ENCODE results near the gene MCF2L. TPM values are rescaled to one million over a fixed set of nuclear protein-coding genes. Genes with fewer than 3 reads are reported as not detected.

The MCF2L gene
- total RNA-seq, 4 donors from 2014 or later = 62.1 to 186 (median 91.3) TPM

- WGBS, 2 donors (ENCODE audit: low coverage in 1 of 2) = 40 to 76% methylated on average over 1 to 7 of the region's 7 CpGs
- Histone ChIP-seq H3K9me3 (no peaks in the 10 kb centered on the region), H3K27ac (no peak overlapping the region), H3K4me1 (no peaks in the 10 kb centered on the region), H3K27me3 (peaks cover 6% of the 10 kb centered on the region), H3K36me3 (no peaks in the 10 kb centered on the region), H3K4me3 (no peak overlapping the region)
- TF ChIP-seq CTCF (IDR thresholded peaks at IDR 0.05) (no peak), POLR2AphosphoS5 (IDR thresholded peaks at IDR 0.05) (no peak), EP300 (IDR thresholded peaks at IDR 0.05; ENCODE audit: low read depth) (no peak), POLR2A (IDR thresholded peaks at IDR 0.05) (no peak)
- in situ Hi-C loops (cut with MboI; ENCODE audit: low pct_ligation_motif_present in 1 of 4, low pct_unique_long_range_greater_than_20kb in 1 of 4, low sequenced_read_pairs in 3 of 4) (no loop called here), intact Hi-C loops (cut with DNase I; ENCODE audit: low total_unique reads) (no loop called here)
- DNase-seq = no peak
Measured at GRCh38 chr13:113048766-113049165, 79.8 kb downstream of the MCF2L start.

GRCh38 chr13:113049521-113049941, 80.5 kb downstream of the MCF2L start:
- no peaks in the 10 kb centered on the region for H3K9me3 ChIP-seq
- intact Hi-C loops (cut with DNase I; ENCODE audit: low total_unique reads) = no loop called here
- H3K4me3 ChIP-seq = no peak overlapping the region
- 79% methylated on average over 13 of the region's 13 CpGs; no CpG with 5 or more reads in 1 of the 2 donors for WGBS, 2 donors (ENCODE audit: low coverage in 1 of 2)
- H3K27me3 ChIP-seq = peaks cover 6% of the 10 kb centered on the region
- in situ Hi-C loops (cut with MboI; ENCODE audit: low pct_ligation_motif_present in 1 of 4, low pct_unique_long_range_greater_than_20kb in 1 of 4, low sequenced_read_pairs in 3 of 4) = no loop called here
- no peaks in the 10 kb centered on the region for H3K4me1 ChIP-seq
- DNase-seq = no peak
- H3K27ac ChIP-seq = no peak overlapping the region
- TF ChIP-seq EP300 (IDR thresholded peaks at IDR 0.05; ENCODE audit: low read depth) (no peak), POLR2A (IDR thresholded peaks at IDR 0.05) (no peak), CTCF (IDR thresholded peaks at IDR 0.05) (no peak)
- H3K36me3 ChIP-seq = no peaks in the 10 kb centered on the region

DNA sequence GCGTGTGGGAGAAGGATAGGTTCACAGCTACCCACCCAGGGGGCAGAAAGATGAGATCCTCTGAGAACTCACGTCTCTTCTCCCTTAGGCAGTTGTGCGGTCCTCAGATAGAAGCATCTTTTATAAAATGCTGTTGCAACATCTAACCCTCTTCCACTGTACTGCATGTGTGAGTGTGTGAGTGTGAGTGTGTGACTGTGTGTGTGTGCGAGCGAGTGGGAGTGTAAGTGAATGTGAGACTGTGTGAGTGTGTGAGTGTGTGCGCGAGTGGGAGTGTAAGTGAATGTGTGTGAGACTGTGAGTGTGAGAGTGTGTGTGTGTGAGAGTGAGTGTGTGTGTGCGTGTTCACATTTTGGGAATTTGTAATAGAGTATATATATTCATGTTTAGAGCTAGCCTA, 81.0 kb downstream of the MCF2L start:
- TF ChIP-seq EP300 (IDR thresholded peaks at IDR 0.05; ENCODE audit: low read depth) = no peak
- Histone ChIP-seq H3K27ac (no peak overlapping the region), H3K27me3 (peaks cover 6% of the 10 kb centered on the region), H3K9me3 (no peaks in the 10 kb centered on the region), H3K36me3 (no peaks in the 10 kb centered on the region), H3K4me1 (no peaks in the 10 kb centered on the region), H3K4me3 (no peak overlapping the region)
- no peak for DNase-seq
- 73 to 86% methylated on average over 1 to 8 of the region's 8 CpGs for WGBS, 2 donors (ENCODE audit: low coverage in 1 of 2)
- in situ Hi-C loops (cut with MboI; ENCODE audit: low pct_ligation_motif_present in 1 of 4, low pct_unique_long_range_greater_than_20kb in 1 of 4, low sequenced_read_pairs in 3 of 4) = no loop called here
- intact Hi-C loops (cut with DNase I; ENCODE audit: low total_unique reads) = no loop called here

GRCh38 chr13:113050734-113051431, 81.9 kb downstream of the MCF2L start:
- Histone ChIP-seq H3K27ac (no peak overlapping the region), H3K9me3 (no peaks in the 10 kb centered on the region), H3K4me1 (no peaks in the 10 kb centered on the region), H3K36me3 (no peaks in the 10 kb centered on the region), H3K4me3 (no peak overlapping the region), H3K27me3 (peaks cover 8% of the 10 kb centered on the region)
- DNase-seq = no peak
- 81% methylated on average over 41 of the region's 48 CpGs; no CpG with 5 or more reads in 1 of the 2 donors for WGBS, 2 donors (ENCODE audit: low coverage in 1 of 2)
- in situ Hi-C loops (cut with MboI; ENCODE audit: low pct_ligation_motif_present in 1 of 4, low pct_unique_long_range_greater_than_20kb in 1 of 4, low sequenced_read_pairs in 3 of 4) (no loop called here), intact Hi-C loops (cut with DNase I; ENCODE audit: low total_unique reads) (no loop called here)
- TF ChIP-seq POLR2A (IDR thresholded peaks at IDR 0.05) (no peak), EP300 (IDR thresholded peaks at IDR 0.05; ENCODE audit: low read depth) (no peak), CTCF (IDR thresholded peaks at IDR 0.05) (no peak), POLR2AphosphoS5 (IDR thresholded peaks at IDR 0.05) (no peak)

DNA sequence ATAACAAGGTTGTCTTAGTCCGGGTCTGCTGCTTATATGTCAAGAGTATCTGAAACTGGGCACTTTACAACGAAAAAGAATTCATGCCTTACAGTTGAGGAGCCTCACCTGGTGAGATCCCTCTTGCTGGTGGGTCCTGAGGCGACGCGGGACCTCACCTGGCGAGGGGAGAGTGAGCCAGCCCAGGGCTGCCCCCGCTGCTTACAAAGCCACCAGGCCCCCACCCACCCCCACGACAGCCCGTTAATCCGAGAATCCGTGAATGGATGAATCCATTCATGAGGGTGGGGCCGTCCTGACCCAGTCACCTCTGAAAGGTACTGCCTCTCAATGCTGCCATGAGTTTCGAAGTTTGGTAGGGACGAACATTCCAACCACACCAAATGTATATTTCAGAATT, 82.6 kb downstream of the MCF2L start:
- 89 to 100% methylated on average over 2 to 14 of the region's 14 CpGs for WGBS, 2 donors (ENCODE audit: low coverage in 1 of 2)
- Histone ChIP-seq H3K9me3 (no peaks in the 10 kb centered on the region), H3K36me3 (no peaks in the 10 kb centered on the region), H3K4me1 (no peaks in the 10 kb centered on the region), H3K4me3 (no peak overlapping the region), H3K27ac (no peak overlapping the region), H3K27me3 (peaks cover 9% of the 10 kb centered on the region)
- TF ChIP-seq EP300 (IDR thresholded peaks at IDR 0.05; ENCODE audit: low read depth) (no peak), POLR2A (IDR thresholded peaks at IDR 0.05) (no peak), CTCF (IDR thresholded peaks at IDR 0.05) (no peak), POLR2AphosphoS5 (IDR thresholded peaks at IDR 0.05) (no peak)
- in situ Hi-C loops (cut with MboI; ENCODE audit: low pct_ligation_motif_present in 1 of 4, low pct_unique_long_range_greater_than_20kb in 1 of 4, low sequenced_read_pairs in 3 of 4) = no loop called here
- intact Hi-C loops (cut with DNase I; ENCODE audit: low total_unique reads) = no loop called here
- no peak for DNase-seq

All from transverse colon (tissue), 4 donors.